Lower leg skin (tissue), 3 donors: ENCODE measurements around the gene LCE1B.

Experiments used
- CTCF ChIP-seq, 3 donors: fragments of 450-650 bp; IDR thresholded peaks; one replicate each; pipeline ENCODE4 v1.5.1; 2016; ENCODE audit warnings: antibody characterized with exemption in 3 of 3, mild to moderate bottlenecking in 3 of 3, moderate library complexity in 2 of 3
- POLR2A ChIP-seq, 2 donors: fragments of 450-650 bp; IDR thresholded peaks; one replicate each; pipeline ENCODE4 v1.6.1; 2016 to 2017; ENCODE audit warnings: antibody characterized with exemption in 2 of 2, mild to moderate bottlenecking in 1 of 2, moderate library complexity in 1 of 2

- TF ChIP-seq CTCF (IDR thresholded peaks at IDR 0.05) (no peak), POLR2A (IDR thresholded peaks at IDR 0.05) (no peak)
Observed at GRCh38 chr1:152817309-152817708, 5.5 kb downstream of the LCE1B start.
